Calu3 (cell line): ENCODE results near the gene RGS12. TPM values are rescaled to one million over a fixed set of nuclear protein-coding genes. Genes with fewer than 3 reads are reported as not detected.

Source experiments
- BruUV-seq: library from RNA; stranded (reverse); fragments of 400-500 nt; replicated peaks from 2 replicates; lab custom pipeline; 2021; lab: Mats Ljungman, UMichigan
- CTCF ChIA-PET: fragments of 300-600 bp; sonication (Branson Sonifier 250); formaldehyde crosslinking; loops from one replicate; lab custom pipeline; 2022; ENCODE audit warnings: antibody characterized with exemption; lab: Charles Lee
- DNase-seq: peaks from one replicate; pipeline ENCODE4 v3.0.0; 2022
- H3K27ac Mint-ChIP-seq: one replicate; pipeline ENCODE4 v1.8.0; 2022; ENCODE audit warnings: mixed read lengths; ENCODE audit not compliant: unreplicated experiment
- H3K27me3 Mint-ChIP-seq: one replicate; pipeline ENCODE4 v1.8.0; 2022; ENCODE audit warnings: mixed read lengths; ENCODE audit not compliant: unreplicated experiment
- H3K36me3 Mint-ChIP-seq: one replicate; pipeline ENCODE4 v1.8.0; 2022; ENCODE audit warnings: mild to moderate bottlenecking, moderate library complexity, mixed read lengths; ENCODE audit not compliant: insufficient read depth, unreplicated experiment
- H3K4me1 Mint-ChIP-seq: one replicate; pipeline ENCODE4 v1.8.0; 2022; ENCODE audit warnings: mild to moderate bottlenecking, low read depth, mixed read lengths; ENCODE audit not compliant: unreplicated experiment
- H3K4me3 Mint-ChIP-seq: one replicate; pipeline ENCODE4 v1.8.0; 2022; ENCODE audit warnings: mild to moderate bottlenecking, low read depth, moderate library complexity, mixed read lengths; ENCODE audit not compliant: unreplicated experiment
- H3K9me3 Mint-ChIP-seq: one replicate; pipeline ENCODE4 v1.8.0; 2022; ENCODE audit warnings: low read depth, mixed read lengths; ENCODE audit not compliant: unreplicated experiment
- intact Hi-C: fragments of 100-400 bp; cut with micrococcal nuclease; formaldehyde crosslinking; loops from one replicate; pipeline ENCODE4 v1.10.0; 2022; ENCODE audit not compliant: unreplicated experiment
- total RNA-seq: library from RNA; stranded (reverse); gene quantifications from 2 replicates; pipeline ENCODE4 v1.2.3, GENCODE V29; 2022
- TF ChIP-seq, protein P1 (sequence below): fragments of 200-600 bp; IDR thresholded peaks from one replicate; pipeline ENCODE4 v1.8.0; 2022; ENCODE audit warnings: antibody characterized with exemption; ENCODE audit not compliant: unreplicated experiment

The RGS12 gene
- total RNA-seq, 1 experiment from 2014 or later: 13.9 TPM

DNA sequence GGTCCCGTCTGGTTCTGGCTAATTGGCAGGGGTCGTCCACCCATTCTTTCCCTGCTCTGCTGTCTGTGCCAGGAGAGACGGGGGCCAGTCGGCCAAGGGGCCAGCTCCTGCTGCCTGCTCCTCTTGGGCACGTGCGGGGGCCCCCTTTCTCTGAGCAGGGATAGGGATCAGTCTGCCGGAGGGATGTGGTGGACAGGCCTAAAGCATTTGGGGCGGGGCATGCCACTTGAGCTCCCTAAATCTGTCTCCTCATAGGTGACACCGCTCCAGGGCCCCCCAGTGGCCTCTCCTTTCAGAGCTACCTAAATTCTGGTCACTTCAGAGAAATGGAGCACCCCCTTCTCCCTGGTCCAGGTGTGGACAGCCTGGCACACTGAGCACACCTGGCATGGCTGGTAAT lies 48.1 kb upstream of the RGS12 start:
- H3K4me3 Mint-ChIP-seq: no peak overlapping the region
- H3K27me3 Mint-ChIP-seq: no peaks in the 10 kb centered on the region
- H3K36me3 Mint-ChIP-seq: peaks cover 15% of the 10 kb centered on the region
- BruUV-seq: no TSS peak
- no peak for DNase-seq
- TF ChIP-seq, protein P1, sequence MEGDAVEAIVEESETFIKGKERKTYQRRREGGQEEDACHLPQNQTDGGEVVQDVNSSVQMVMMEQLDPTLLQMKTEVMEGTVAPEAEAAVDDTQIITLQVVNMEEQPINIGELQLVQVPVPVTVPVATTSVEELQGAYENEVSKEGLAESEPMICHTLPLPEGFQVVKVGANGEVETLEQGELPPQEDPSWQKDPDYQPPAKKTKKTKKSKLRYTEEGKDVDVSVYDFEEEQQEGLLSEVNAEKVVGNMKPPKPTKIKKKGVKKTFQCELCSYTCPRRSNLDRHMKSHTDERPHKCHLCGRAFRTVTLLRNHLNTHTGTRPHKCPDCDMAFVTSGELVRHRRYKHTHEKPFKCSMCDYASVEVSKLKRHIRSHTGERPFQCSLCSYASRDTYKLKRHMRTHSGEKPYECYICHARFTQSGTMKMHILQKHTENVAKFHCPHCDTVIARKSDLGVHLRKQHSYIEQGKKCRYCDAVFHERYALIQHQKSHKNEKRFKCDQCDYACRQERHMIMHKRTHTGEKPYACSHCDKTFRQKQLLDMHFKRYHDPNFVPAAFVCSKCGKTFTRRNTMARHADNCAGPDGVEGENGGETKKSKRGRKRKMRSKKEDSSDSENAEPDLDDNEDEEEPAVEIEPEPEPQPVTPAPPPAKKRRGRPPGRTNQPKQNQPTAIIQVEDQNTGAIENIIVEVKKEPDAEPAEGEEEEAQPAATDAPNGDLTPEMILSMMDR: no peak
- H3K9me3 Mint-ChIP-seq: no peaks in the 10 kb centered on the region
- H3K27ac Mint-ChIP-seq: no peak overlapping the region
- intact Hi-C loops: no loop called here
- CTCF ChIA-PET: no interaction called here
- no peaks in the 10 kb centered on the region for H3K4me1 Mint-ChIP-seq

DNA sequence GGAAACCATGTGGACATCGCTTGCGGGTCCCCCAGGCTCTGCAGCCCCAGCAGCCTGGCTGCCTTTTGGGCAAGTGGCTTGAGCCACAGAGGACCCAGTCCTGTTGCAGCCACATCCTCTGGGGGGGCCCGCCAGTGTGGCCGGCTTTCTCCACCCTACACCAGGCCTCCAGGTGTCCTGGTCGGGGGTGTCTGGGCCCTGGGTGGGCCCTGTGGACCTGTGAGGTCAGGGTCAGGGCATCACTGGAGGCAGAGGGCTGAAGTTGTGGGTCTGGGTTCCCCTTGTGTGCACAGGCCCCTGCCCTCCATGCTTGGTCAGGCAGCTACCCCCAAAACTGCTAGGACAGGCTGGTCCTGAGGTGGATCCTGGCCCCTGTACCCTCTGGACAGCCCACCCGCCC lies 47.1 kb upstream of the RGS12 start:
- TF ChIP-seq, protein P1: no peak
- H3K4me1 Mint-ChIP-seq: no peaks in the 10 kb centered on the region
- intact Hi-C loops: no loop called here
- H3K36me3 Mint-ChIP-seq: peaks cover 14% of the 10 kb centered on the region
- no peaks in the 10 kb centered on the region for H3K9me3 Mint-ChIP-seq
- no peak overlapping the region for H3K4me3 Mint-ChIP-seq
- no peak for DNase-seq
- CTCF ChIA-PET: no interaction called here
- H3K27ac Mint-ChIP-seq: no peak overlapping the region
- BruUV-seq: no TSS peak
- no peaks in the 10 kb centered on the region for H3K27me3 Mint-ChIP-seq

DNA sequence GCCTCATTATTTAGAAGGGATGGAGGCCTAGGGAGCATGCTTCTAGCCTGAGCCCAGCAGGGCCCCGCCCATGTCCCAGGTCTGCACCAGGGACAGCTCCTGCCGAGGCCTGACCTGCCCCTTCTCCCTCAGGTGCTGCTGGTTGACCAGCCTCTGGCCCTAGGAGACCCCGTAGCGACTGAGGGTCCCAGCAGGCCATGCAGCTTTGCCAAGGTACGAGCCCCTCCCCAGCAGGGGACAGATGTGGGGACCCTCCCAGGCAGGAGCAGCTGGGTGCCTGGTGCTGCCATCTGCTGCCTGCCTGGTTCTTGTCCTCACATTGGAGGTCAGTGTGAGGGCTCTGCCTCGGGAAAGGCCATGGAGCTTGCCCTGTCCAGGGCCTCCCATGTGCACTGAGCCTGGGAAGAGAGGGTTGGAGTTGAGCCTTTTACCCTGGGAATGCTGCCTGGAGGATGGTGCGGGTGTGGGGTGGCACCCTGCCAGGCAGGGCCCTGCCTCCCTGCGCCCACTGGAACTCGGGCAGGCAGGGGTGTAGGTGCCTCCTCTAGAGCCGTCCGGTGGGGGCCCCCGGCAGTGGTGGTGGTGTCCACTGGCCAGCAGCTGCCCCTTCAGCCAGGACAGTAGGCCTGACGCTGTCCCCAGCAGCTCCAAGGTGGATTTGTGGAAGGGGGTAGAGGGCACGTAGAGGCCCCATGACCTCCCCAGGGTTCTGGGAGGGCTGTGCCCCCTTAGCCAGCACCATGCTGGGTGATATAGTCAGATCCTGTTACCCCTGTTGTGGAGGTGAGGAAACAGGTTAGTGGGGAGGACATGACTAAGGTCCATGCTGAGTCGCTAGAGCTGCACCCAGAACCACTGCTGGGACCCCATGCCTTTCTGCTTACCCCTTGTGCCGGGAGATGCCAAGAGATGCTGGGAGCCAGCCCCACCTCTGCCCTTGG lies 46.1 kb upstream of the RGS12 start:
- no peaks in the 10 kb centered on the region for H3K27me3 Mint-ChIP-seq
- H3K4me1 Mint-ChIP-seq: no peaks in the 10 kb centered on the region
- TF ChIP-seq, protein P1: no peak
- CTCF ChIA-PET: no interaction called here
- no peaks in the 10 kb centered on the region for H3K9me3 Mint-ChIP-seq
- DNase-seq: no peak
- H3K36me3 Mint-ChIP-seq: peaks cover 10% of the 10 kb centered on the region
- H3K27ac Mint-ChIP-seq: no peak overlapping the region
- BruUV-seq: no TSS peak
- no peak overlapping the region for H3K4me3 Mint-ChIP-seq
- intact Hi-C loops: no loop called here

DNA sequence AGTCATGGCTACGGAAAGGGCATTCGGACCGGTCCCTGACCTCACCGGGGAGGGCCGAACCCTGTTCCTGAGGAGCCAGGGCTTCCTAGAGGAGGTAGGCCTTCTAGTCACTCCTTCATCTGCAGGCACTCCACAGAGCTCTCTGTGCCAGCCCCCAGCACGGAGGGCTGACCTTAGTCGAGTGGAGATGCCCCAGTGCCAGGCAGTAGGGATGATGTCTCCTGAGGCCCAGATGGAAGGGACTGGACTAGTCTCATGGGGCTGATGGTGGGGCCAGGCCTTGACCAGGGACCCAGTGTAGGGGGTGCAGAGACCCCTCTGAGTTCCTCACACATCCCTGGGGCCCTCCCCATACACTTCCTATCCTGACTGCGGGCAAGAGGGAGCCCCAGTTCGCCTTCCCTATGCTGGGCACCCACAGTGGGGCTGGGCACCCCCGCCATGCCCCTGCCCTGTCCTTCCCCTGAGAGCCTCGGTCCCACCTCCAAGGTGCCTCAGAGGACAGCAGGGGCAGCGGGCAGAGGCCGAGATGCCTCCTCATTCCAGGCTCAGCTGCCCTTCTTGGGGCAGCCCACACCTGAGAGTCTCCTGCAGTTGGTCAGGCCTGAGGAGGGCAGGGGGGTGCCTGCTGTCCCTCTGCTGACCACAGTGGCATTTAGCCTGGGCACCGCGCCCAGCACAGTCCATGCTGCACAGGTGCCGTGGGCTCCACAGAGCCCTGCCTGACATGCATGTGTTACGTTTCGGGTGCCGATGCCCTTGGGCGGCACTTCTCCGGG lies 45.2 kb upstream of the RGS12 start:
- CTCF ChIA-PET: no interaction called here
- intact Hi-C loops: no loop called here
- Mint-ChIP-seq H3K4me3 (no peak overlapping the region), H3K4me1 (no peaks in the 10 kb centered on the region), H3K27ac (no peak overlapping the region), H3K36me3 (peaks cover 10% of the 10 kb centered on the region), H3K9me3 (no peaks in the 10 kb centered on the region), H3K27me3 (no peaks in the 10 kb centered on the region)
- no TSS peak for BruUV-seq
- TF ChIP-seq, protein P1: no peak
- no peak for DNase-seq
